ENCODE data around the gene TENT5A.
"Not testable (repeated sequence)": the region's sequence is repeated elsewhere in the genome, so short reads cannot be mapped to it uniquely, and the experiment has no call there.

The TENT5A gene

DNA sequence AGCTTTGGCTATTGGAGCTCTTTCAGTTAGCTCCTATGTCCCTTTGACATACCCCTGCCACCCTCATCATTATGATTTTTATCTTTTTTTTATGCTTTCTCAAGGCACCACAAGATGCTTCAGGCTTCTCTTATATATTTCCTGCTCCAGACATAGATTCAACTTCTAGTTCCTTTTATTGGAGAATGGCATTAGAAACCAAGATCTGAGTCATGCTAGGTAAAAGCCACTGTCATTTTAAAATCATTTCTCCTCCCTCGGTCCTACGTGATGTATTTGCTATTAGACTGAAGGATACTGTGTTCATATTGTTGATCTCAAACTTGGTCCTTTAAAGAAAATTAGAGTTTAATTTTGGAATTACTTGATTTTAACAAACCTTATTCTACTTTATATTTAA, 8.3 kb downstream of the TENT5A start:
- Histone ChIP-seq H3K4me3 (ENCODE audit: low read depth, low read length) (no peak overlapping the region), H3K4me1 (peaks cover under 1% of the 10 kb centered on the region), H3K27me3 (ENCODE audit: control insufficient read depth, insufficient read depth, low read length) (no peaks in the 10 kb centered on the region), H3K9ac (no peak overlapping the region), H3K9me3 (ENCODE audit: control insufficient read depth, low read length) (no peaks in the 10 kb centered on the region), H3K4me2 (ENCODE audit: low read length) (no peak overlapping the region), H2AFZ (no peak overlapping the region), H3K27ac (no peak overlapping the region), H3K36me3 (ENCODE audit: control insufficient read depth, insufficient read depth, low read length) (no peaks in the 10 kb centered on the region), H3K79me2 (no peaks in the 10 kb centered on the region)
- TF ChIP-seq CTCF (IDR thresholded peaks at IDR 0.05), result no peak

- Histone ChIP-seq H2AFZ (no peak overlapping the region), H3K4me2 (ENCODE audit: low read length) (no peak overlapping the region), H3K36me3 (ENCODE audit: control insufficient read depth, insufficient read depth, low read length) (no peaks in the 10 kb centered on the region), H3K79me2 (no peaks in the 10 kb centered on the region), H3K4me3 (ENCODE audit: low read depth, low read length) (no peak overlapping the region), H3K4me1 (no peaks in the 10 kb centered on the region), H3K27me3 (ENCODE audit: control insufficient read depth, insufficient read depth, low read length) (no peaks in the 10 kb centered on the region), H3K9ac (no peak overlapping the region), H3K27ac (no peak overlapping the region), H3K9me3 (ENCODE audit: control insufficient read depth, low read length) (no peaks in the 10 kb centered on the region)
- no peak for TF ChIP-seq CTCF (IDR thresholded peaks at IDR 0.05)
These were observed 8.8 kb downstream of the TENT5A start for GRCh38 chr6:81743649-81744048.

DNA sequence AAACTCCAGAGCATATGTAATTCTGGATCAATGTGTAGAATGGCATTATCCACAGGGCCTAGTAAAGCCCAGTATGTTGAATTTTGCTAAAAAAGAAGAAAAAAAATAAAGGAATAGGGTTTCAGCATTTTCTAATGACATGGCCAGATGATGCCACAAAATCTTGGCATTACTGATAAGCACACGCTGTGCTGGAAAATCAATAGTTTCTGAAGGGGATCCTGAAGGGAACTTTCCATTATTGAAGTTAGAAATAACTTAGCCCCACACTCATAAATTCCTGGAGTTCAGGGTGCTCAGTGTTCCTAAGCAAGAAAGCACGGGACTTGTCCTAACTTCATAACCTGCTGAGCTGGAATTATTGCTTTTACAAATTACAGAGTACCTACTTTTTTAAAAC, 10.8 kb downstream of the TENT5A start:
- no peak overlapping the region for H3K4me2 ChIP-seq (ENCODE audit: low read length)
- no peak overlapping the region for H2AFZ ChIP-seq
- H3K4me1 ChIP-seq, result no peaks in the 10 kb centered on the region
- no peaks in the 10 kb centered on the region for H3K27me3 ChIP-seq (ENCODE audit: control insufficient read depth, insufficient read depth, low read length)
- H3K9ac ChIP-seq, result no peak overlapping the region
- no peaks in the 10 kb centered on the region for H3K36me3 ChIP-seq (ENCODE audit: control insufficient read depth, insufficient read depth, low read length)
- no peaks in the 10 kb centered on the region for H3K79me2 ChIP-seq
- no peak overlapping the region for H3K4me3 ChIP-seq (ENCODE audit: low read depth, low read length)
- H3K27ac ChIP-seq, result no peak overlapping the region
- TF ChIP-seq CTCF (IDR thresholded peaks at IDR 0.05), result no peak
- H3K9me3 ChIP-seq (ENCODE audit: control insufficient read depth, low read length), result no peaks in the 10 kb centered on the region

GRCh38 chr6:81740591-81740990, 11.9 kb downstream of the TENT5A start:
- not testable (repeated sequence) for H3K36me3 ChIP-seq (ENCODE audit: control insufficient read depth, insufficient read depth, low read length); H3K9me3 ChIP-seq (ENCODE audit: control insufficient read depth, low read length); H3K9ac ChIP-seq; H3K79me2 ChIP-seq; H3K27me3 ChIP-seq (ENCODE audit: control insufficient read depth, insufficient read depth, low read length); H2AFZ ChIP-seq; H3K4me3 ChIP-seq (ENCODE audit: low read depth, low read length); H3K4me1 ChIP-seq; H3K4me2 ChIP-seq (ENCODE audit: low read length); H3K27ac ChIP-seq

GRCh38 chr6:81739230-81740195, 13.0 kb downstream of the TENT5A start:
- Histone ChIP-seq H3K4me3 (ENCODE audit: low read depth, low read length) (no peak overlapping the region), H3K9me3 (ENCODE audit: control insufficient read depth, low read length) (no peaks in the 10 kb centered on the region), H3K27ac (no peak overlapping the region), H3K9ac (no peak overlapping the region), H3K27me3 (ENCODE audit: control insufficient read depth, insufficient read depth, low read length) (no peaks in the 10 kb centered on the region), H3K4me2 (ENCODE audit: low read length) (no peak overlapping the region), H3K36me3 (ENCODE audit: control insufficient read depth, insufficient read depth, low read length) (no peaks in the 10 kb centered on the region), H3K4me1 (no peaks in the 10 kb centered on the region), H2AFZ (no peak overlapping the region), H3K79me2 (no peaks in the 10 kb centered on the region)
- TF ChIP-seq CTCF (IDR thresholded peaks at IDR 0.05), result no peak

Measured in parathyroid adenoma (tissue), 2 donors.